MG63 (cell line): Measurements from ENCODE around the gene ESR1. TPM values are rescaled to one million over a fixed set of nuclear protein-coding genes. Genes with fewer than 3 reads are reported as not detected.
"Not testable (repeated sequence)": the region's sequence is repeated elsewhere in the genome, so short reads cannot be mapped to it uniquely, and the experiment has no call there.

Experiments
- DNase-seq: peaks from one replicate; pipeline ENCODE4 v3.0.0-alpha.2; 2020
- H3K27me3 ChIP-seq: fragments of 250-450 bp; sonication (Bioruptor Pico); 2 replicates; pipeline ENCODE4 v1.5.1; 2020; ENCODE audit warnings: mild to moderate bottlenecking, moderate library complexity
- H3K36me3 ChIP-seq: fragments of 250-450 bp; sonication (Bioruptor Pico); 2 replicates; pipeline ENCODE4 v1.5.1; 2020; ENCODE audit warnings: mild to moderate bottlenecking, moderate library complexity
- H3K4me3 ChIP-seq: fragments of 250-450 bp; sonication (Bioruptor Pico); 2 replicates; pipeline ENCODE4 v1.5.1; 2020; ENCODE audit warnings: mild to moderate bottlenecking, moderate library complexity
- H3K9me3 ChIP-seq: fragments of 250-450 bp; sonication (Bioruptor Pico); 2 replicates; pipeline ENCODE4 v1.5.1; 2020; ENCODE audit warnings: mild to moderate bottlenecking, moderate library complexity
- total RNA-seq: library from RNA; depleted of rRNA; stranded (reverse); fragments of >200 nt; shearing (Covaris generic); gene quantifications from 2 replicates; pipeline ENCODE4 v1.2.3, GENCODE V29; 2014; ENCODE audit warnings: low replicate concordance

The ESR1 gene
- total RNA-seq, 1 experiment from 2014 or later: not detected

- no peak overlapping the region for H3K4me3 ChIP-seq
- H3K27me3 ChIP-seq: no peaks in the 10 kb centered on the region
- H3K36me3 ChIP-seq: no peaks in the 10 kb centered on the region
- DNase-seq: no peak
- no peaks in the 10 kb centered on the region for H3K9me3 ChIP-seq
Observed at GRCh38 chr6:152117156-152118133, 310.0 kb downstream of the ESR1 start.

GRCh38 chr6:152118224-152118623 lies 310.7 kb downstream of the ESR1 start:
- Histone ChIP-seq H3K9me3 (no peaks in the 10 kb centered on the region), H3K36me3 (no peaks in the 10 kb centered on the region), H3K27me3 (no peaks in the 10 kb centered on the region), H3K4me3 (no peak overlapping the region)
- no peak for DNase-seq

- H3K27me3 ChIP-seq: no peaks in the 10 kb centered on the region
- H3K36me3 ChIP-seq: no peaks in the 10 kb centered on the region
- no peaks in the 10 kb centered on the region for H3K9me3 ChIP-seq
- no peak for DNase-seq
- H3K4me3 ChIP-seq: no peak overlapping the region
Observed at GRCh38 chr6:152118678-152119077, 311.2 kb downstream of the ESR1 start.

- DNase-seq: no peak
- Histone ChIP-seq H3K36me3 (no peaks in the 10 kb centered on the region), H3K4me3 (no peak overlapping the region), H3K9me3 (no peaks in the 10 kb centered on the region), H3K27me3 (no peaks in the 10 kb centered on the region)
Observed at GRCh38 chr6:152119831-152120230, 312.3 kb downstream of the ESR1 start.

- H3K36me3 ChIP-seq: no peaks in the 10 kb centered on the region
- H3K9me3 ChIP-seq: no peaks in the 10 kb centered on the region
- no peak for DNase-seq
- H3K27me3 ChIP-seq: no peaks in the 10 kb centered on the region
- H3K4me3 ChIP-seq: no peak overlapping the region
Observed at GRCh38 chr6:152121910-152122309, 314.4 kb downstream of the ESR1 start.

GRCh38 chr6:152122434-152122833 lies 315.0 kb downstream of the ESR1 start:
- no peaks in the 10 kb centered on the region for H3K36me3 ChIP-seq
- no peaks in the 10 kb centered on the region for H3K9me3 ChIP-seq
- DNase-seq: no peak
- H3K4me3 ChIP-seq: no peak overlapping the region
- H3K27me3 ChIP-seq: no peaks in the 10 kb centered on the region

- no peaks in the 10 kb centered on the region for H3K36me3 ChIP-seq
- H3K27me3 ChIP-seq: no peaks in the 10 kb centered on the region
- H3K9me3 ChIP-seq: no peaks in the 10 kb centered on the region
- no peak overlapping the region for H3K4me3 ChIP-seq
- DNase-seq: no peak
Observed at GRCh38 chr6:152123076-152123475, 315.6 kb downstream of the ESR1 start.

- H3K27me3 ChIP-seq: no peaks in the 10 kb centered on the region
- DNase-seq: no peak
- no peaks in the 10 kb centered on the region for H3K36me3 ChIP-seq
- H3K4me3 ChIP-seq: no peak overlapping the region
- no peaks in the 10 kb centered on the region for H3K9me3 ChIP-seq
Observed at GRCh38 chr6:152124429-152125074, 317.1 kb downstream of the ESR1 start.

GRCh38 chr6:152127432-152128165 lies 320.1 kb downstream of the ESR1 start:
- no peak for DNase-seq

GRCh38 chr6:152129691-152130151 lies 322.2 kb downstream of the ESR1 start:
- H3K4me3 ChIP-seq: no peak overlapping the region
- no peaks in the 10 kb centered on the region for H3K27me3 ChIP-seq
- no peak for DNase-seq
- no peaks in the 10 kb centered on the region for H3K9me3 ChIP-seq
- peaks cover 3% of the 10 kb centered on the region; the same call in 1 of the 2 replicates for H3K36me3 ChIP-seq

More at GRCh38 chr6:152127432-152128165, 320.1 kb downstream of the ESR1 start:
- no peaks in the 10 kb centered on the region for H3K9me3 ChIP-seq
- no peaks in the 10 kb centered on the region for H3K36me3 ChIP-seq
- no peak overlapping the region for H3K4me3 ChIP-seq
- H3K27me3 ChIP-seq: no peaks in the 10 kb centered on the region

GRCh38 chr6:152130441-152130840 lies 323.0 kb downstream of the ESR1 start:
- no peaks in the 10 kb centered on the region for H3K27me3 ChIP-seq
- peaks cover 5% of the 10 kb centered on the region; the same call in 1 of the 2 replicates for H3K36me3 ChIP-seq
- no peak overlapping the region for H3K4me3 ChIP-seq
- no peaks in the 10 kb centered on the region for H3K9me3 ChIP-seq
- no peak for DNase-seq

- DNase-seq: no peak
- H3K27me3 ChIP-seq: no peaks in the 10 kb centered on the region
- peaks cover 5% of the 10 kb centered on the region for H3K36me3 ChIP-seq
- no peaks in the 10 kb centered on the region for H3K9me3 ChIP-seq
- H3K4me3 ChIP-seq: no peak overlapping the region
Observed at GRCh38 chr6:152135755-152136448, 328.4 kb downstream of the ESR1 start.

- DNase-seq: peak; percentile 9
- Histone ChIP-seq H3K27me3 (no peaks in the 10 kb centered on the region), H3K36me3 (peaks cover 5% of the 10 kb centered on the region), H3K4me3 (no peak overlapping the region), H3K9me3 (no peaks in the 10 kb centered on the region)
Observed at GRCh38 chr6:152136449-152136825, 329.0 kb downstream of the ESR1 start.

- DNase-seq, H3K9me3 ChIP-seq, H3K4me3 ChIP-seq, H3K36me3 ChIP-seq, H3K27me3 ChIP-seq: not testable (repeated sequence)
Observed at GRCh38 chr6:152138344-152138743, 330.9 kb downstream of the ESR1 start.

GRCh38 chr6:152142105-152142504 lies 334.6 kb downstream of the ESR1 start:
- Histone ChIP-seq H3K9me3 (no peaks in the 10 kb centered on the region), H3K36me3 (no peaks in the 10 kb centered on the region), H3K4me3 (no peak overlapping the region), H3K27me3 (no peaks in the 10 kb centered on the region)
- no peak for DNase-seq

- H3K36me3 ChIP-seq: no peaks in the 10 kb centered on the region
Observed at GRCh38 chr6:152143359-152143758, 335.9 kb downstream of the ESR1 start.

More at GRCh38 chr6:152143359-152143758, 335.9 kb downstream of the ESR1 start:
- no peaks in the 10 kb centered on the region for H3K9me3 ChIP-seq
- no peak overlapping the region for H3K4me3 ChIP-seq
- no peak for DNase-seq
- no peaks in the 10 kb centered on the region for H3K27me3 ChIP-seq
